Mucosa of descending colon (tissue), 3 donors: ENCODE results near the gene ISG15. TPM values are rescaled to one million over a fixed set of nuclear protein-coding genes. Genes with fewer than 3 reads are reported as not detected.
"Not testable (repeated sequence)": the region's sequence is repeated elsewhere in the genome, so short reads cannot be mapped to it uniquely, and the experiment has no call there.

Experiments used
- ATAC-seq: fragments of 200-7000 bp; cut with Tn5 transposase; one replicate; pipeline ENCODE4 v1.9.1; 2020; ENCODE audit warnings: mild to moderate bottlenecking, moderate library complexity
- DNase-seq, 3 donors: peaks; one replicate each; pipeline ENCODE4 v3.0.0-alpha.2; 2020
- H3K36me3 ChIP-seq: fragments of 200-600 bp; one replicate; pipeline ENCODE4 v1.8.0; 2021; ENCODE audit warnings: low read depth, mild to moderate bottlenecking
- H3K4me1 ChIP-seq: fragments of 200-600 bp; one replicate; pipeline ENCODE4 v1.8.0; 2021; ENCODE audit warnings: low read depth, mild to moderate bottlenecking
- H3K4me3 ChIP-seq: fragments of 200-600 bp; one replicate; pipeline ENCODE4 v1.8.0; 2021; ENCODE audit warnings: mild to moderate bottlenecking
- H3K9me3 ChIP-seq: fragments of 200-600 bp; one replicate; pipeline ENCODE4 v1.8.0; 2021; ENCODE audit warnings: mild to moderate bottlenecking
- intact Hi-C, 2 donors: fragments of 100-400 bp; cut with DNase I in 1 of 2; cut with micrococcal nuclease in 1 of 2; formaldehyde crosslinking; loops; one replicate each; pipeline versions ENCODE4 v1.11.0 to v1.11.1; 2022; cut with DNase I, micrococcal nuclease
- total RNA-seq, 3 donors: library from RNA; stranded (reverse); fragmentation: NEBNext Ultra II Directional in 2 of 3; extraction: Animal tissue kit (Norgen Biotek cat#: 25700) in 2 of 3; gene quantifications; one replicate each; pipeline versions ENCODE4 v1.2.1 to v1.2.4, GENCODE V29; 2021 to 2023
- TF ChIP-seq, protein P1 (sequence below): fragments of 200-600 bp; IDR thresholded peaks from one replicate; pipeline ENCODE4 v1.8.0; 2022; ENCODE audit warnings: antibody characterized with exemption, mild to moderate bottlenecking
- donor health status: DM: no; HTN: no; CAD: no; lungs with moderate emphysema.
- donor health status: DM: no; HTN: no; CAD: no.
- donor health status: DM: no; HTN: yes; CAD: no.

Gene ISG15
- total RNA-seq, 3 donors from 2014 or later: 37.5 to 41.7 (median 38.7) TPM

DNA sequence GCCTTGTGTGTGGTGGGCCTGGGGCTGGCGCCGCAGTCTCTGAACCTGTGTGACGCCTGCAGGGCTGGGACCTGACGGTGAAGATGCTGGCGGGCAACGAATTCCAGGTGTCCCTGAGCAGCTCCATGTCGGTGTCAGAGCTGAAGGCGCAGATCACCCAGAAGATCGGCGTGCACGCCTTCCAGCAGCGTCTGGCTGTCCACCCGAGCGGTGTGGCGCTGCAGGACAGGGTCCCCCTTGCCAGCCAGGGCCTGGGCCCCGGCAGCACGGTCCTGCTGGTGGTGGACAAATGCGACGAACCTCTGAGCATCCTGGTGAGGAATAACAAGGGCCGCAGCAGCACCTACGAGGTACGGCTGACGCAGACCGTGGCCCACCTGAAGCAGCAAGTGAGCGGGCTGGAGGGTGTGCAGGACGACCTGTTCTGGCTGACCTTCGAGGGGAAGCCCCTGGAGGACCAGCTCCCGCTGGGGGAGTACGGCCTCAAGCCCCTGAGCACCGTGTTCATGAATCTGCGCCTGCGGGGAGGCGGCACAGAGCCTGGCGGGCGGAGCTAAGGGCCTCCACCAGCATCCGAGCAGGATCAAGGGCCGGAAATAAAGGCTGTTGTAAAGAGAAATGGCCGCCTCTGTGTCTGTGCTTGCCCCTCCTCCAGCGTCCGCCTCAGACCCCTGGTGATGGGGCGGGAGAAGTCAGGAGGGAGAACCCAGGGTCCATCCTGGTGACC is 788 bp downstream of the ISG15 start:
- H3K4me1 ChIP-seq: peaks cover 13% of the 10 kb centered on the region
- H3K4me3 ChIP-seq: no peak overlapping the region
- intact Hi-C loops: no loop called here
- TF ChIP-seq, protein P1, sequence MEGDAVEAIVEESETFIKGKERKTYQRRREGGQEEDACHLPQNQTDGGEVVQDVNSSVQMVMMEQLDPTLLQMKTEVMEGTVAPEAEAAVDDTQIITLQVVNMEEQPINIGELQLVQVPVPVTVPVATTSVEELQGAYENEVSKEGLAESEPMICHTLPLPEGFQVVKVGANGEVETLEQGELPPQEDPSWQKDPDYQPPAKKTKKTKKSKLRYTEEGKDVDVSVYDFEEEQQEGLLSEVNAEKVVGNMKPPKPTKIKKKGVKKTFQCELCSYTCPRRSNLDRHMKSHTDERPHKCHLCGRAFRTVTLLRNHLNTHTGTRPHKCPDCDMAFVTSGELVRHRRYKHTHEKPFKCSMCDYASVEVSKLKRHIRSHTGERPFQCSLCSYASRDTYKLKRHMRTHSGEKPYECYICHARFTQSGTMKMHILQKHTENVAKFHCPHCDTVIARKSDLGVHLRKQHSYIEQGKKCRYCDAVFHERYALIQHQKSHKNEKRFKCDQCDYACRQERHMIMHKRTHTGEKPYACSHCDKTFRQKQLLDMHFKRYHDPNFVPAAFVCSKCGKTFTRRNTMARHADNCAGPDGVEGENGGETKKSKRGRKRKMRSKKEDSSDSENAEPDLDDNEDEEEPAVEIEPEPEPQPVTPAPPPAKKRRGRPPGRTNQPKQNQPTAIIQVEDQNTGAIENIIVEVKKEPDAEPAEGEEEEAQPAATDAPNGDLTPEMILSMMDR: no peak
- H3K9me3 ChIP-seq: no peaks in the 10 kb centered on the region
- no peaks in the 10 kb centered on the region for H3K36me3 ChIP-seq
- ATAC-seq: peak; percentile 16
- DNase-seq: peak in 2 of 3 donors; percentile 52 to 64

DNA sequence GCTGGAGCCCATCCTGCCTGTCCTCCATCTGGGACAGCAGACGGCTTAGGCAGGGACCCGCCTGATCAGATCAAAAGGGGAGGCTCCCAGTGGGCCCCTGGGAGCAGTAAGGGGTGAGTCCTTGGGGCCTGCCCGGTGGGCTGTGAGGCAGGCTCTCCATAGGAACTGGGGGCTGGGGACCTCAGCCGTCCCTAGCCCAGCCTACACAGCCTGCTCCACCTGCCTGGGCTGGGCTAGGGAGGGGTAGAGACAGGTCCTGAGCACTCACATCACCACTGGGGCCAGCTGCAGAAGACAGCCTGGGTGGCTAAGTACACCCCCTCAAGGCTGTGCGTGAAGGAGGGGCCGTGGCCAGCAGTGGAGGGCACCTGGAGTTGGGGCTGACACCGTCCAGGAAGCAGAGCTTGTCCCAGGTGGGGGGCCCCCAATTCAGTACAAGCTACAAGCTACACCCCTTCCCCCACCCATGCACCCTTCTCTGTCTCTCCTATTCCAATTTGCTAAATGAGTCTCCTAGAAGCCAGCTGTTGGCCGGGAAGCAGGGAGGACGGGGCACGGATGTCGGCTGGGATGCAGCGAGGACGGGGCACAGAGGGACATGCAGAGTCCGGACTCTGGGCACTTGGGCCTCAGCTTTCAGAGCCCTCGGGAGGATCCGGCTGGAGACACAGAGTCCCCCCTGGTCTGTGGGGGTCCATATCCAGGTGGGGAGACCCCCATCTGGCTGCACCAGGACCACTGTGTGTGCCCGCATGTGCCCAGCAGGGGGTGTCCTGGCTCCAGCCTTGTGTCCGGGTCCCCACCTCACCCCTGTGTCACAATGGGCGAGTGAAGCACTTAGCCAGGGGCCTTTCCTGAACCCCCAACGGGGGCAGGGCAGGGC is 1.7 kb downstream of the ISG15 start:
- peak in 1 of 3 donors; percentile 28 for DNase-seq
- Histone ChIP-seq H3K36me3 (no peaks in the 10 kb centered on the region), H3K4me1 (peaks cover 14% of the 10 kb centered on the region), H3K4me3 (no peak overlapping the region), H3K9me3 (no peaks in the 10 kb centered on the region)
- intact Hi-C loops: no loop called here
- TF ChIP-seq, protein P1: no peak
- ATAC-seq: no peak

DNA sequence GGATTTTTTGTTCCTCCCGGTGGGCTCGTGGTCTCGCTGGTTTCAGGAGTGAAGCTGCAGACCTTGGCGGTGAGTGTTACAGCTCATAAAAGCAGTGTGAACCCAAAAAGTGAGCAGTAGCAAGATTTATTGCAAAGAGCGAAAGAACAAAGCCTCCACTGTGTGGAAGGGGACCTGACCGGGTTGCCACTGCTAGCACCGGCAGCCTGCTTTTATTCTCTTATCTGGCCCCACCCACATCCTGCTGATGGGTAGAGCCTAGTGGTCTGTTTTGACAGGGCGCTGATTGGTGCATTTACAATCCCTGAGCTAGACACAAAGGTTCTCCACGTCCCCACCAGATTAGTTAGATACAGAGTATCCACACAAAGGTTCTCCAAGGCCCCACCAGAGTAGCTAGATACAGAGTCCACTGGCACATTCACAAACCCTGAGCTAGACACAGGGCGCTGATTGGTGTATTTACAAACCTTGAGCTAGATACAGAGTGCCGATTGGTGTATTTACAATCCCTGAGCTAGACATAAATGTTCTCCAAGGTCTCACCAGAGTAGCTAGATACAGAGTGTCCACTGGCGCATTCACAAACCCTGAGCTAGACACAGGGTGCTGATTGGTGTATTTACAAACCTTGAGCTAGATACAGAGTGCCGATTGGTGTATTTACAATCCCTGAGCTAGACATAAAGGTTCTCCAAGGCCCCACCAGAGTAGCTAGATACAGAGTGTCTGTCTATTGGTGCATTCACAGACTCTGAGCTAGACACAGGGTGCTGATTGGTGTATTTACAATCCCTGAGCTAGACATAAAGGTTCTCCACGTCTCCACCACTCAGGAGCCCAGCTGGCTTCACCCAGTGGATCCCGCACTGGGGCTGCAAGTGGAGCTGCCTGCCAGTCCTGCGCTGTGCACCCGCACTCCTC is 4.4 kb downstream of the ISG15 start:
- H3K36me3 ChIP-seq, H3K9me3 ChIP-seq, H3K4me3 ChIP-seq, intact Hi-C loops, DNase-seq, ATAC-seq: not testable (repeated sequence)
- H3K4me1 ChIP-seq: peaks cover 26% of the 10 kb centered on the region

DNA sequence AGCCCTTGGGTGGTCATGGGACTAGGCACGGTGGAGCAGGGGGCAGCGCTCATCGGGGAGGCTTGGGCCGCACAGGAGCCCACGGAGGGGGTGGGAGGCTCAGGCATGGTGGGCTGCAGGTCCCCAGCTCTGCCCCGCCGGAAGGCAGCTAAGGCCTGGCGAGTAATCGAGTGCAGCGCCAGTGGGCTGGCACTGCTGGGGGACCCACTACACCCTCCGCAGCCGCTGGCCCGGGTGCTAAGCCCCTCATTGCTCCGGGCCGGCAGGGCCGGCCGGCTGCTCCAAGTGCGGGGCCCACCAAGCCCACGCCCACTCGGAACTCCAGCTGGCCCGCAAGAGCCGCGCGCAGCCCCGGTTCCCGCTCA is 5.0 kb downstream of the ISG15 start:
- peaks cover 26% of the 10 kb centered on the region for H3K4me1 ChIP-seq
- intact Hi-C loops, H3K36me3 ChIP-seq, H3K4me3 ChIP-seq, H3K9me3 ChIP-seq, ATAC-seq, DNase-seq: not testable (repeated sequence)

DNA sequence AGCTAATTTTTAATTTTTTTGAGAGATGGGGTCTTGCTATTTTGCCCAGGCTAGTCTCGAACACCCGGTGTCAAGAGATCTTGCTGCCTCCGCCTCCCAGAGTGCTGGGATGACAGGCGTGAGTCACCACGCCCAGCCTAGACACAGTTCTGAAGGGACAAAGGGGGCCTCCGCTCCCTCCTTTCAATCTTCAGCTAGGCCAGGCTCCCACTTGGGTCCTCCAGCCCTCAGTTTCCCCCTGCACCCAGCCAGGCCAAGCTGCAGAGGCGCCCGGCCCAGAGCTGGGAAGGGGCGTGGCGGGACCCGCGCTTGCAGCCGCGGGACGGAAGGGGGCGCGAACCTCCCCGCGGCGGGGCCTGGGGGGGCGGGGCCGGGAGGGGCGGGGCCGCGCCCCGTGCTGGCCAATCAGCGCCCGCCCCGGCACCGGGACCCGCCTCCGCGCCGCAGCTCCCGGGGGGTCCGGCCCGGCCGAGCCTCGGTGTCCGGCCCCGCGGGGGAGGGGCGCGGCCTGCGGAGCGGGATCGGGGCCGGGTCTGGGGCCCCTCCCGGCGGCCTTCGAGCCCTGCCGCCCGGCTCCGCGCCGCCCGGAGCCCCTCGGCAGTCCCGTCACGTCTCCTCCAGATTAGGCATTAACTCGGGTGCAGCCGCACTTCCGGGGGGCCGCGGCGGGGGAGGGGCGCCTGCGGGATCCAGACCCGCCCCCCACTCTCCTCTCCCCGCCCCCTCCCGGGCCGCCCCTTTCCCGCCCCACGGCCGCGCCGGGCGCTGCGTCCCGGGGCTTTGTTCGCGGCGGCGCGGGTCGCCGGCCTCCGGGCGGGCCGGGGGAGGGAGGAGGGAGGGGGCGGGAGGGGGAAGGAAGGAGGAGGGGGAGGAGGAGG is 6.1 kb downstream of the ISG15 start:
- TF ChIP-seq, protein P1: peak; percentile 65
- peak; percentile 89 for ATAC-seq
- no peaks in the 10 kb centered on the region for H3K36me3 ChIP-seq
- peak; percentile 84 to 91 (median 87) for DNase-seq
- H3K9me3 ChIP-seq: no peaks in the 10 kb centered on the region
- H3K4me3 ChIP-seq: peak overlapping the region; percentile 48
- intact Hi-C loops: no loop called here
- peaks cover 17% of the 10 kb centered on the region for H3K4me1 ChIP-seq
